ENCODE data around the gene PRB4.

PRB4 gene

GRCh38 chr12:11273449-11273848 is 36.8 kb downstream of the PRB4 start:
- DNase-seq (ENCODE audit: low spot score): no peak
- TF ChIP-seq CTCF (IDR thresholded peaks at IDR 0.05; ENCODE audit: extremely low read depth, missing control alignments): no peak

GRCh38 chr12:11269607-11270006 is 40.6 kb downstream of the PRB4 start, which contains the start of gene PRB3:
PRB3 (minus strand) TSS chr12:11269707; CDS start chr12:11269669, 38 bp downstream.
- no peak for DNase-seq (ENCODE audit: low spot score)
- TF ChIP-seq CTCF (IDR thresholded peaks at IDR 0.05; ENCODE audit: extremely low read depth, missing control alignments): no peak

- no peak for TF ChIP-seq CTCF (IDR thresholded peaks at IDR 0.05; ENCODE audit: extremely low read depth, missing control alignments)
- no peak for DNase-seq (ENCODE audit: low spot score)
Measured at GRCh38 chr12:11264501-11264900, 45.7 kb downstream of the PRB4 start.
